Esophagus muscularis mucosa (tissue), 3 donors: Measurements from ENCODE around the gene ZNF827.

Experiments used
- POLR2A ChIP-seq: fragments of 450-650 bp; IDR thresholded peaks from one replicate; pipeline ENCODE4 v1.6.1; 2017; ENCODE audit warnings: antibody characterized with exemption, moderate library complexity, mild to moderate bottlenecking, low read depth
- TF ChIP-seq, protein P1 (sequence below), 3 experiments: fragments of 200-600 bp in 2 of 3; fragments of 450-650 bp in 1 of 3; sonication (generic) in 2 of 3; IDR thresholded peaks; one replicate each; pipeline ENCODE4 v1.5.1; 2017 to 2019; ENCODE audit warnings: antibody characterized with exemption in 3 of 3, mild to moderate bottlenecking in 2 of 3, moderate library complexity in 1 of 3

DNA sequence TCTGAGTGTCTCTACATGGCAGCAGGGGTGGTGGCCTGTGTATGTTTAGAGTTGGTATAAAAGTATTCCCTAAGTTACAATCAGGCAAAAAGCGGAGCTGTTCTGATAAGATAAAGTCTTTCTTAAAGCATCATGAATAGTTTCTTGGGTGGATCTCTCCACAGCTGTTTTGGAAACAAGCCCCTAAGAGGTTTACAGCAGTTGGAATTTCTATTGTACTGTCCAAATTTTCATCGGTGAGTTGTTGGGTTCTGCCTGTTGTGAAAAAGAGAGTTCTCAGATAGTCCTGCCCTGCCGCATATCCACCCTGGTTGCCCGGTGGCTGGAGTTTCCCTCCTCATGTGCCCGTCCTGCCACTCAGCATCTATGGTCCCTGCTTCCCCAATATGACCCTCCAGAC, 208.6 kb downstream of the ZNF827 start:
- TF ChIP-seq POLR2A: no peak
- TF ChIP-seq, protein P1, sequence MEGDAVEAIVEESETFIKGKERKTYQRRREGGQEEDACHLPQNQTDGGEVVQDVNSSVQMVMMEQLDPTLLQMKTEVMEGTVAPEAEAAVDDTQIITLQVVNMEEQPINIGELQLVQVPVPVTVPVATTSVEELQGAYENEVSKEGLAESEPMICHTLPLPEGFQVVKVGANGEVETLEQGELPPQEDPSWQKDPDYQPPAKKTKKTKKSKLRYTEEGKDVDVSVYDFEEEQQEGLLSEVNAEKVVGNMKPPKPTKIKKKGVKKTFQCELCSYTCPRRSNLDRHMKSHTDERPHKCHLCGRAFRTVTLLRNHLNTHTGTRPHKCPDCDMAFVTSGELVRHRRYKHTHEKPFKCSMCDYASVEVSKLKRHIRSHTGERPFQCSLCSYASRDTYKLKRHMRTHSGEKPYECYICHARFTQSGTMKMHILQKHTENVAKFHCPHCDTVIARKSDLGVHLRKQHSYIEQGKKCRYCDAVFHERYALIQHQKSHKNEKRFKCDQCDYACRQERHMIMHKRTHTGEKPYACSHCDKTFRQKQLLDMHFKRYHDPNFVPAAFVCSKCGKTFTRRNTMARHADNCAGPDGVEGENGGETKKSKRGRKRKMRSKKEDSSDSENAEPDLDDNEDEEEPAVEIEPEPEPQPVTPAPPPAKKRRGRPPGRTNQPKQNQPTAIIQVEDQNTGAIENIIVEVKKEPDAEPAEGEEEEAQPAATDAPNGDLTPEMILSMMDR (IDR thresholded peaks at IDR 0.05): no peak
